ENCODE measurements around the gene CENPP. TPM values are rescaled to one million over a fixed set of nuclear protein-coding genes. Genes with fewer than 3 reads are reported as not detected.

CENPP gene
- total RNA-seq, 1 donor from 2014 or later, result 1.3 TPM

DNA sequence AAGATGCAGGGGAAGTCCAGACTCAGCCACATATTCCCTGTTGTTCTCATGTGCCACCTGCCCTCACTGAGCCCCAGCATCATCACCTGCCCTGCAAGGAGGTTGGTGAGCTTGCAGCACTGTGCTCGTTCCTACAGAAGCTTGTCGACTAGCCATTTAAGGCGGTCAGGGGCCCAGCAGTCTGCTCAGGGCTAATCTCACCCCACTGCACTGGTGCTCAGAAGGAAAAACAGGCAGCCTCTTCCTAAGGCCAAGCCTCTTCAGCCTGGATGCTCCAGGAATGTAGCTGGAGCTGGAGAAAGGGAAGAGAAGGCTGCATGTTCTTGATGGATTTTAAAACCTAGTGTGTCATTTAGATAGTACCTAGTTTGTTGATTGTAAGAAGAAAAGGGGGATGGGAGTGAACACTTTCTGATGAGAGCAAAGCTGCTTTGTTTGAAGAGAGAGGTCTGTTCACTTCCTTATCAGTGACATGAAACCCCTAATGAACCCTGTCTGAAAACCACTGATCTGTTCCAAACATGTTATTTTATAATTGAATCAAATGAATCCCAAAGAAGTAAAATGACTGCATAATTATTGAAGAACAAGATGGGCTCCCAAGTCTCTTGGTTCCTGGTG is 167.1 kb downstream of the CENPP start:
- FAIRE-seq, result no peak
- no peaks in the 10 kb centered on the region for H3K27me3 ChIP-seq (ENCODE audit: control insufficient read depth, insufficient read depth, low read length)
- TF ChIP-seq, protein P1, sequence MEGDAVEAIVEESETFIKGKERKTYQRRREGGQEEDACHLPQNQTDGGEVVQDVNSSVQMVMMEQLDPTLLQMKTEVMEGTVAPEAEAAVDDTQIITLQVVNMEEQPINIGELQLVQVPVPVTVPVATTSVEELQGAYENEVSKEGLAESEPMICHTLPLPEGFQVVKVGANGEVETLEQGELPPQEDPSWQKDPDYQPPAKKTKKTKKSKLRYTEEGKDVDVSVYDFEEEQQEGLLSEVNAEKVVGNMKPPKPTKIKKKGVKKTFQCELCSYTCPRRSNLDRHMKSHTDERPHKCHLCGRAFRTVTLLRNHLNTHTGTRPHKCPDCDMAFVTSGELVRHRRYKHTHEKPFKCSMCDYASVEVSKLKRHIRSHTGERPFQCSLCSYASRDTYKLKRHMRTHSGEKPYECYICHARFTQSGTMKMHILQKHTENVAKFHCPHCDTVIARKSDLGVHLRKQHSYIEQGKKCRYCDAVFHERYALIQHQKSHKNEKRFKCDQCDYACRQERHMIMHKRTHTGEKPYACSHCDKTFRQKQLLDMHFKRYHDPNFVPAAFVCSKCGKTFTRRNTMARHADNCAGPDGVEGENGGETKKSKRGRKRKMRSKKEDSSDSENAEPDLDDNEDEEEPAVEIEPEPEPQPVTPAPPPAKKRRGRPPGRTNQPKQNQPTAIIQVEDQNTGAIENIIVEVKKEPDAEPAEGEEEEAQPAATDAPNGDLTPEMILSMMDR (IDR thresholded peaks at IDR 0.05; ENCODE audit: insufficient read depth, low read length, severe bottlenecking), result no peak
- no peak for DNase-seq (ENCODE audit: low read depth)
- no peak overlapping the region for H3K4me3 ChIP-seq (ENCODE audit: low read depth, low read length)
- no peaks in the 10 kb centered on the region for H3K36me3 ChIP-seq (ENCODE audit: control insufficient read depth, insufficient read depth, low read length)

DNA sequence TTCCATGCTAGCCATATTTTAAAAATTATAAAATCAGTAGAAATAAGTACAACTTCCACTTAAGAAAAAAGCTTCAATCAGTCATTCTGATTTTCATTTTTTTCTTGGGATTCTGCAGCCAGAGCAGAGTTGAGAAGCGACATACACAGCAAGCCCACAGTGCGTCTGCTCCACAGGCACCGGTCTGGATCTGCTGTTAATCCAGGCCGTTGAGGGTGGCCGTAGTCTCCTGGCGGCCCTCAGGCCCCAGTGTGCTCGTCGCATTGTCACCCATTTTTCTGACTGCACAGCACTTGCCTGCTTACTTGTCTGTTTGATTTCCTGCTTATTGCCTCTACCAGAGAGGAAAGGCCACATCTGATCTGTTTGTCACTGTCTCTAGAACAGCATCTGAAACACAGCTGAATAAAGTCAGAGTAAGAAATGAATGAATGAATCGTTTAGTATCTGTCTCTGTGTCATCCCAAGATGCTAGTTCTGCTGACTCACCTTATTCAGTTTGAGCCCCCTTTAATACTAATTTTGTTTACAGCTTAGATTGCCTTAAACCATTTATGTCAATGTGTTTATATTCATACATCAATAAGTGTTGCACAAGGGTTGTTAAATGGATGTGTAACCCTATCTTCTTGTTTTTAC is 168.1 kb downstream of the CENPP start:
- FAIRE-seq, result no peak
- Histone ChIP-seq H3K4me3 (ENCODE audit: low read depth, low read length) (no peak overlapping the region), H3K36me3 (ENCODE audit: control insufficient read depth, insufficient read depth, low read length) (no peaks in the 10 kb centered on the region), H3K27me3 (ENCODE audit: control insufficient read depth, insufficient read depth, low read length) (no peaks in the 10 kb centered on the region)
- TF ChIP-seq, protein P1 (IDR thresholded peaks at IDR 0.05; ENCODE audit: insufficient read depth, low read length, severe bottlenecking), result no peak
- DNase-seq (ENCODE audit: low read depth), result no peak

DNA sequence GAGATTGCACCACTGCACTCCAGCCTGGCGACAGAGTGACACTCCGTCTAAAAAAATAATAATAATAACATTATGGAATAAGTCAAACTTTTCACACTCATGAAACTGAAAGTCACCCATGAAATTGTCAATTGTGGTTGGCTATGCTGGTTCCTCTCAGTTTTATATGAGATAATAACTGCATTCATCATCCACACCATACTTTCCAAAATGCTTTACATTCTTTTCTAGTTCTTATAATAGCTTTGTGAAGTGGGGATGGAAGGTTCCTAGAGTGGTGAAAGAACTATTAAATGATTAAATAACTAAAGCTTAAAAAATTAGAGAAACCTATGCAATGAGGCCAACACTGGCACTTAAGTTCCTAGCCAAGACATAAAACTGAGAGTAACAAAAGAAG is 169.1 kb downstream of the CENPP start:
- Histone ChIP-seq H3K4me3 (ENCODE audit: low read depth, low read length) (no peak overlapping the region), H3K36me3 (ENCODE audit: control insufficient read depth, insufficient read depth, low read length) (no peaks in the 10 kb centered on the region), H3K27me3 (ENCODE audit: control insufficient read depth, insufficient read depth, low read length) (no peaks in the 10 kb centered on the region)
- FAIRE-seq, result no peak
- no peak for DNase-seq (ENCODE audit: low read depth)
- TF ChIP-seq, protein P1 (IDR thresholded peaks at IDR 0.05; ENCODE audit: insufficient read depth, low read length, severe bottlenecking), result no peak

DNA sequence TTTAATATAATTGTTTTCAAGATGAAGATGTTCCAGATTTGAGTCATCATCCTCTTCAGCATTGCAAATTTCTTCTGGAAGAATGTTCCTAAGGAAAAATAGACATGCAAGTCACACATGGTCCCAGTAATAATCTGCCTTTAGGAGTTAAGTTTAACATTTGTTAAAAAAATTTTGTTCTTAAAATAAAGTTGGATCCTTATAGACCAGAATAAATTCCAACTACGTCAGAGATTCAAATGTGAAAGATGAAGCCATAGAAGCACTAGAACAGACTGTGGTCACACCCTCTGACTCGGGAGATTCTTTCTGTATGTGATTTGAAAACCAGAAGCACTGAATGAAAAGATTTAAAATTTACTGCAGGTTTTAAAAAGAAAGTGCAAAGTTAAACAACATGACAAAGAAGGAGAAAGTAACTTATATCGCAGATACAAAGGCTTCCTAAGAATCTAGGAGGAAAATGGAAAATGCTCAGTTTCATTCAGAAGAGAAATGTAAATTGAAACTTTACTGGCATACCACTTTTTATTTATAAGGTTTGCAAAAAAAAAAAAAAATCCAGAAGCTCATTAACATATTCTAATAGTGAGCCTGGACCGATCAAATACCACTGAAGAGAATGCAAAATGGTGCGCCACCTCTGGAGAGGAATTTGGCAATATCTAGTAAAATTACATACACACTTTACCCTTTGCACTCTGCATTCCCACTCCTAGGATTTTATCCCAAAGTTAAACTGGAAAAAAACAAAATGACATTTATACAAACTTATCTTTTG is 170.8 kb downstream of the CENPP start:
- DNase-seq (ENCODE audit: low read depth) (no peak), FAIRE-seq (no peak)
- no peaks in the 10 kb centered on the region for H3K36me3 ChIP-seq (ENCODE audit: control insufficient read depth, insufficient read depth, low read length)
- H3K27me3 ChIP-seq (ENCODE audit: control insufficient read depth, insufficient read depth, low read length), result no peaks in the 10 kb centered on the region
- TF ChIP-seq, protein P1 (IDR thresholded peaks at IDR 0.05; ENCODE audit: insufficient read depth, low read length, severe bottlenecking), result no peak
- H3K4me3 ChIP-seq (ENCODE audit: low read depth, low read length), result no peak overlapping the region

DNA sequence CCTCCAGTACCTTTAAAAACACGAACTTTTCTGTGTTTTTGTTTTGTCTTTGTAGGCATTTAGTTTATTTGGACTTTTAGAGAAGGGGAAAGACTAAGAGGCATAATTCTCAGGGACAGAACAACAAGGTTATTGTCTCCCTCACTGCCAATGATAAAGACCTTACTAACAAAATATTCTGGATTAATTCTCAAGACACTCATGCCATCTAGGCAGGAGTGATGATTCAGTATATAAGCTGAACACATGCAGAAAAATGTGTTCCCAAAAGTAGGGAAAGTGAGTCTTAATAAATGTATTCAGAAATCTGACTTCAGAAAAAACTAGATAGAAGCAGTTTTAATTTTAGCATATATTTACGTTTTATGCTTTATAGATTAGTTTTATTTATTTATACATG is 173.9 kb downstream of the CENPP start:
- Histone ChIP-seq H3K27me3 (ENCODE audit: control insufficient read depth, insufficient read depth, low read length) (no peaks in the 10 kb centered on the region), H3K4me3 (ENCODE audit: low read depth, low read length) (no peak overlapping the region), H3K36me3 (ENCODE audit: control insufficient read depth, insufficient read depth, low read length) (no peaks in the 10 kb centered on the region)
- FAIRE-seq, result no peak
- TF ChIP-seq, protein P1 (IDR thresholded peaks at IDR 0.05; ENCODE audit: insufficient read depth, low read length, severe bottlenecking), result no peak
- no peak for DNase-seq (ENCODE audit: low read depth)

All from bronchial epithelial cell (primary cell).